Endothelial cell of umbilical vein (primary cell): ENCODE results near the gene MMP24. TPM values are rescaled to one million over a fixed set of nuclear protein-coding genes. Genes with fewer than 3 reads are reported as not detected.

Source experiments
- BruUV-seq: library from RNA; stranded (reverse); fragments of 400-500 nt; replicated peaks from 2 replicates; lab custom pipeline; 2021; lab: Mats Ljungman, UMichigan
- CTCF ChIA-PET: fragments of 300-600, 350-600 bp; sonication (Branson Sonifier 250); formaldehyde crosslinking; loops from one replicate; lab custom pipeline; 2021; ENCODE audit warnings: antibody characterized with exemption, inconsistent platforms; lab: Charles Lee
- POLR2A ChIA-PET: fragments of 300-600, 350-600 bp; sonication (Branson Sonifier 250); formaldehyde crosslinking; loops from one replicate; lab custom pipeline; 2021; ENCODE audit warnings: antibody characterized with exemption, inconsistent platforms; lab: Charles Lee
- DNase-seq: peaks from one replicate; pipeline ENCODE4 v3.0.0-alpha.2; 2011; ENCODE audit warnings: low read depth, low spot score
- FAIRE-seq: peaks from 2 replicates; lab custom pipeline; 2011; peaks lifted over from hg19 to GRCh38; lab: Jason Lieb, UNC
- H2AFZ ChIP-seq: 2 replicates; pipeline ENCODE4 v1.6.0; 2012; ENCODE audit warnings: low read depth, low read length, control low read depth, inconsistent platforms
- H3K27ac ChIP-seq: 2 replicates; pipeline ENCODE4 v1.5.1; 2011; ENCODE audit warnings: low read depth, mild to moderate bottlenecking, control low read depth, low read length, moderate library complexity; ENCODE audit not compliant: insufficient read depth
- H3K27me3 ChIP-seq, 2 experiments: 2 replicates each; pipeline versions ENCODE4 v1.6.0 to v1.6.1; 2011; ENCODE audit warnings: low read length in 2 of 2, mixed read lengths in 1 of 2; ENCODE audit not compliant: control insufficient read depth in 2 of 2, insufficient read depth in 2 of 2
- H3K36me3 ChIP-seq, 2 experiments: 2 replicates in 1 of 2; 3 replicates in 1 of 2; pipeline ENCODE4 v1.5.1; 2011; ENCODE audit warnings: low read length in 2 of 2, mild to moderate bottlenecking in 1 of 2, moderate library complexity in 1 of 2; ENCODE audit not compliant: control insufficient read depth in 2 of 2, insufficient read depth in 2 of 2; ENCODE audit errors: extremely low read depth in 1 of 2
- H3K4me1 ChIP-seq: 3 replicates; pipeline ENCODE4 v1.5.1; 2011; ENCODE audit warnings: mild to moderate bottlenecking, low read length; ENCODE audit not compliant: control insufficient read depth, insufficient read depth; ENCODE audit errors: extremely low read depth
- H3K4me2 ChIP-seq: 2 replicates; pipeline ENCODE4 v1.6.1; 2011; ENCODE audit warnings: low read length, control low read depth, mixed read lengths; ENCODE audit not compliant: insufficient read depth
- H3K4me3 ChIP-seq, 3 experiments: fragments of 200-600 bp in 1 of 3; sonication (generic), shearing (Covaris generic) in 1 of 3; replicated peaks in 1 of 3; 2 replicates each; pipeline ENCODE4 v1.5.1; 2011 to 2016; ENCODE audit warnings: control low read depth in 3 of 3, low read length in 3 of 3, mild to moderate bottlenecking in 2 of 3, inconsistent platforms in 1 of 3, low read depth in 1 of 3, moderate library complexity in 1 of 3; ENCODE audit not compliant: insufficient read depth in 1 of 3
- H3K79me2 ChIP-seq: 2 replicates; pipeline ENCODE4 v1.6.0; 2012; ENCODE audit warnings: low read length, inconsistent platforms; ENCODE audit not compliant: control insufficient read depth, insufficient read depth
- H3K9ac ChIP-seq: replicated peaks from 2 replicates; pipeline ENCODE3; 2011; ENCODE audit warnings: low read length, control low read depth; ENCODE audit not compliant: insufficient read depth; ENCODE audit errors: extremely low read depth
- H3K9me1 ChIP-seq: replicated peaks from 3 replicates; pipeline ENCODE4 v1.6.0; 2011; ENCODE audit warnings: mild to moderate bottlenecking, low read length; ENCODE audit not compliant: control insufficient read depth, insufficient read depth; ENCODE audit errors: extremely low read depth
- H3K9me3 ChIP-seq: replicated peaks from 2 replicates; pipeline ENCODE4 v1.5.1; 2012; ENCODE audit warnings: low read length, inconsistent platforms; ENCODE audit not compliant: control insufficient read depth, insufficient read depth
- H4K20me1 ChIP-seq: replicated peaks from 2 replicates; pipeline ENCODE3; 2011; ENCODE audit warnings: mild to moderate bottlenecking, low read length; ENCODE audit not compliant: control insufficient read depth, insufficient read depth; ENCODE audit errors: extremely low read depth
- GATA2 ChIP-seq: IDR thresholded peaks from 2 replicates; pipeline ENCODE4 v1.7.0; 2011; ENCODE audit warnings: low read depth, mild to moderate bottlenecking, moderate library complexity, mixed read lengths, low read length; ENCODE audit not compliant: insufficient read length, insufficient read depth
- JUN ChIP-seq: IDR thresholded peaks from 2 replicates; pipeline ENCODE4 v1.6.1; 2011; ENCODE audit warnings: borderline replicate concordance, low read depth; ENCODE audit not compliant: insufficient read length, insufficient read depth
- MYC ChIP-seq: IDR thresholded peaks from one replicate; pipeline ENCODE4 v1.6.1; 2011; ENCODE audit warnings: mild to moderate bottlenecking, low read depth, low read length
- POLR2A ChIP-seq: IDR thresholded peaks from 2 replicates; pipeline ENCODE4 v1.6.1; 2012; ENCODE audit warnings: low read depth, mild to moderate bottlenecking, control low read depth, low read length
- dilution Hi-C: fragments of 300-500 bp; cut with MboI; formaldehyde crosslinking; loops from one replicate; pipeline ENCODE4 v1.15.0; 2019; ENCODE audit warnings: low sequenced_read_pairs; ENCODE audit not compliant: extremely low pct_ligation_motif_present
- intact Hi-C: fragments of 100-400 bp; cut with micrococcal nuclease; formaldehyde crosslinking; loops from one replicate; pipeline ENCODE4 v1.10.0; 2022
- polyA plus RNA-seq, 4 experiments: library from polyadenylated mRNA; depleted of rRNA in 3 of 4; stranded (reverse) in 3 of 4; unstranded in 1 of 4; fragments of >200 nt; gene quantifications; 2 replicates each; pipeline versions ENCODE4 v1.2.1 to v1.2.3, GENCODE V29; 2011 to 2012; ENCODE audit warnings: missing spikeins in 1 of 4
- total RNA-seq: library from RNA; stranded (reverse); gene quantifications from 2 replicates; pipeline ENCODE4 v1.2.3, GENCODE V29; 2021
- TF ChIP-seq, protein P1 (sequence below), 2 donors: IDR thresholded peaks; 1 replicate in 1 of 2; 2 replicates in 1 of 2; pipeline ENCODE4 v1.5.1; 2011; ENCODE audit warnings: low read length in 2 of 2, mild to moderate bottlenecking in 2 of 2, moderate library complexity in 2 of 2, control low read depth in 1 of 2, inconsistent platforms in 1 of 2, low read depth in 1 of 2; ENCODE audit not compliant: insufficient read depth in 1 of 2; ENCODE audit errors: extremely low read depth in 1 of 2
- TF ChIP-seq, protein P2 (sequence below): IDR thresholded peaks from 2 replicates; pipeline ENCODE4 v1.6.1; 2011; ENCODE audit not compliant: insufficient read depth, insufficient read length

Gene MMP24
- total and polyA plus RNA-seq, 2 donors (not counting 3 experiments of a cell fraction or from before 2014, with no cell fraction given): 0.27 to 0.54 TPM

DNA sequence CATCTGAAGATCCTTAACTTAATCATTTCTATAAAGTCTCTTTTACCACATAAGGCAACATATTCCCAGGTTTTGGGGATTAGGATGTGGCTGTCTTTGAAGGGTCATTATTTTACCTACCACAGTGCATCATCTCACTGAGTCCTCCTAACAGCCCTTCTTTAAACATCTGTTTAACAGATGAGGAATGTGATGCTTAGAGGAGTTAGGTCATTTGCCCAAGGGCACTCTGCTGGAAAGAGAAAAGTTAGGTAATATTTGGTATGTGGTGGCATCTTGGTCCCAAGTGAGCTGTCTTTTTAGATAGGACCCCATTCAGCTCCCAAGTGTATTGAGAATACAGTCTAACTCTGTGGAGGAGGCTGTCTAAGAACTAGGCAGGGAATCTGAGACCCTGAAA lies 11.0 kb downstream of the MMP24 start:
- no peak for DNase-seq
- no TSS peak for BruUV-seq

DNA sequence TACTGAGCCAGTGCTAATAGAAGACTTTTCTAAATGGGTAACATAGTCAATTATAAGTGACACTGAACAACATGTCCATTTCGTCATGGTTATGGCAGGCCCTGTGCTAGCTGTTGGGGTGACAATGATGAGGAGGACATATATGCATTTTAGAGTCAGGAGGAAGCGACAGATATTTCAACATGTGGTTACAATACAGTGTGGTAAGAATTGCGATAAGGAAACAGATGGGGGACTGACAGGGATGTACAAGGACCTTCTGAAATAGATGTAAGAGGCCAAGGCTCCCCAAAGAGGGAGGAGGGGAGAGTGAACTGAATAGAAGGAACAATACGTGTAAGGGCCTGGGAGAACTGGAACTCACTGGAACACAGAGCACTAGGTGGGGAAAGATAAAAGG lies 11.7 kb downstream of the MMP24 start:
- H3K79me2 ChIP-seq: no peaks in the 10 kb centered on the region
- no peaks in the 10 kb centered on the region for H3K4me1 ChIP-seq
- DNase-seq (no peak), FAIRE-seq (no peak)
- H3K4me2 ChIP-seq: no peak overlapping the region
- H3K27me3 ChIP-seq: peaks cover 17 to 37% of the 10 kb centered on the region in 2 experiments
- dilution Hi-C loops: no loop called here
- BruUV-seq: no TSS peak
- H3K36me3 ChIP-seq: no peaks in the 10 kb centered on the region
- intact Hi-C loops: no loop called here
- H3K9ac ChIP-seq: no peak overlapping the region
- no peak for TF ChIP-seq JUN
- no peak for TF ChIP-seq GATA2
- TF ChIP-seq, protein P1, sequence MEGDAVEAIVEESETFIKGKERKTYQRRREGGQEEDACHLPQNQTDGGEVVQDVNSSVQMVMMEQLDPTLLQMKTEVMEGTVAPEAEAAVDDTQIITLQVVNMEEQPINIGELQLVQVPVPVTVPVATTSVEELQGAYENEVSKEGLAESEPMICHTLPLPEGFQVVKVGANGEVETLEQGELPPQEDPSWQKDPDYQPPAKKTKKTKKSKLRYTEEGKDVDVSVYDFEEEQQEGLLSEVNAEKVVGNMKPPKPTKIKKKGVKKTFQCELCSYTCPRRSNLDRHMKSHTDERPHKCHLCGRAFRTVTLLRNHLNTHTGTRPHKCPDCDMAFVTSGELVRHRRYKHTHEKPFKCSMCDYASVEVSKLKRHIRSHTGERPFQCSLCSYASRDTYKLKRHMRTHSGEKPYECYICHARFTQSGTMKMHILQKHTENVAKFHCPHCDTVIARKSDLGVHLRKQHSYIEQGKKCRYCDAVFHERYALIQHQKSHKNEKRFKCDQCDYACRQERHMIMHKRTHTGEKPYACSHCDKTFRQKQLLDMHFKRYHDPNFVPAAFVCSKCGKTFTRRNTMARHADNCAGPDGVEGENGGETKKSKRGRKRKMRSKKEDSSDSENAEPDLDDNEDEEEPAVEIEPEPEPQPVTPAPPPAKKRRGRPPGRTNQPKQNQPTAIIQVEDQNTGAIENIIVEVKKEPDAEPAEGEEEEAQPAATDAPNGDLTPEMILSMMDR (IDR thresholded peaks at IDR 0.05; ENCODE audit: extremely low read depth in 1 of 2, insufficient read depth in 1 of 2, low read depth in 1 of 2, low read length in 2 of 2): no peak
- TF ChIP-seq MYC: no peak
- TF ChIP-seq, protein P2, sequence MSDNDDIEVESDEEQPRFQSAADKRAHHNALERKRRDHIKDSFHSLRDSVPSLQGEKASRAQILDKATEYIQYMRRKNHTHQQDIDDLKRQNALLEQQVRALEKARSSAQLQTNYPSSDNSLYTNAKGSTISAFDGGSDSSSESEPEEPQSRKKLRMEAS: no peak
- CTCF ChIA-PET: no interaction called here
- H3K27ac ChIP-seq: no peak overlapping the region
- H3K9me1 ChIP-seq: no peaks in the 10 kb centered on the region
- no peaks in the 10 kb centered on the region for H4K20me1 ChIP-seq
- no peaks in the 10 kb centered on the region for H3K9me3 ChIP-seq
- H2AFZ ChIP-seq: no peak overlapping the region
- POLR2A ChIA-PET: no interaction called here
- H3K4me3 ChIP-seq: no peak overlapping the region

More for the DNA sequence above, 11.0 kb downstream of the MMP24 start:
- Histone ChIP-seq H3K27ac (no peak overlapping the region), H3K9me1 (no peaks in the 10 kb centered on the region), H2AFZ (no peak overlapping the region), H3K4me1 (no peaks in the 10 kb centered on the region), H3K27me3 (peaks cover 15 to 37% of the 10 kb centered on the region in 2 experiments), H3K79me2 (no peaks in the 10 kb centered on the region), H3K4me3 (no peak overlapping the region), H3K9ac (no peak overlapping the region), H3K36me3 (no peaks in the 10 kb centered on the region), H3K9me3 (no peaks in the 10 kb centered on the region), H3K4me2 (no peak overlapping the region), H4K20me1 (no peaks in the 10 kb centered on the region)
- ChIA-PET POLR2A (no interaction called here), CTCF (interaction anchor here (0.7 kb wide), 1 partner anchor 1304 kb away, joined by 3 read pairs; no protein-coding TSS in a partner anchor)
- TF ChIP-seq MYC (no peak), POLR2A (no peak), GATA2 (no peak)
- TF ChIP-seq, protein P2: no peak
- TF ChIP-seq, protein P1 (IDR thresholded peaks at IDR 0.05; ENCODE audit: extremely low read depth in 1 of 2, insufficient read depth in 1 of 2, low read depth in 1 of 2, low read length in 2 of 2): no peak
- dilution Hi-C loops (no loop called here), intact Hi-C loops (no loop called here)
- FAIRE-seq: no peak
